ENCODE results near the gene JAM3.
"Not testable (repeated sequence)": the region's sequence is repeated elsewhere in the genome, so short reads cannot be mapped to it uniquely, and the experiment has no call there.

The JAM3 gene

GRCh38 chr11:134062265-134063123, 6.4 kb upstream of the JAM3 start:
- DNase-seq (ENCODE audit: low spot score) = no peak

GRCh38 chr11:134063124-134063495, 5.8 kb upstream of the JAM3 start:
- no peak for DNase-seq (ENCODE audit: low spot score)

- DNase-seq (ENCODE audit: low spot score) = no peak
Measured at GRCh38 chr11:134063991-134064747, 4.7 kb upstream of the JAM3 start.

- DNase-seq (ENCODE audit: low spot score) = no peak
Measured at GRCh38 chr11:134065381-134065780, 3.5 kb upstream of the JAM3 start.

GRCh38 chr11:134066943-134067885, 1.7 kb upstream of the JAM3 start:
- no peak for DNase-seq (ENCODE audit: low spot score)

- DNase-seq (ENCODE audit: low spot score) = peak; percentile 70
Measured at GRCh38 chr11:134069426-134070341, 812 bp downstream of the JAM3 start.

- DNase-seq (ENCODE audit: low spot score) = no peak
Measured at GRCh38 chr11:134070342-134070845, 1.5 kb downstream of the JAM3 start.

- DNase-seq (ENCODE audit: low spot score) = no peak
Measured at GRCh38 chr11:134071306-134071705, 2.4 kb downstream of the JAM3 start.

GRCh38 chr11:134071766-134072402, 3.0 kb downstream of the JAM3 start:
- no peak for DNase-seq (ENCODE audit: low spot score)

- no peak for DNase-seq (ENCODE audit: low spot score)
Measured at GRCh38 chr11:134072844-134073243, 4.0 kb downstream of the JAM3 start.

- DNase-seq (ENCODE audit: low spot score) = no peak
Measured at GRCh38 chr11:134074346-134074745, 5.5 kb downstream of the JAM3 start.

- no peak for DNase-seq (ENCODE audit: low spot score)
Measured at GRCh38 chr11:134074766-134075165, 5.9 kb downstream of the JAM3 start.

- no peak for DNase-seq (ENCODE audit: low spot score)
Measured at GRCh38 chr11:134079317-134079716, 10.4 kb downstream of the JAM3 start.

GRCh38 chr11:134081258-134081657, 12.4 kb downstream of the JAM3 start:
- not testable (repeated sequence) for DNase-seq (ENCODE audit: low spot score)

GRCh38 chr11:134082990-134083389, 14.1 kb downstream of the JAM3 start:
- DNase-seq (ENCODE audit: low spot score) = no peak

- no peak for DNase-seq (ENCODE audit: low spot score)
Measured at GRCh38 chr11:134086376-134086775, 17.5 kb downstream of the JAM3 start.

- DNase-seq (ENCODE audit: low spot score) = not testable (repeated sequence)
Measured at GRCh38 chr11:134092006-134092405, 23.1 kb downstream of the JAM3 start.

GRCh38 chr11:134097166-134097565, 28.3 kb downstream of the JAM3 start:
- no peak for DNase-seq (ENCODE audit: low spot score)

- DNase-seq (ENCODE audit: low spot score) = no peak
Measured at GRCh38 chr11:134098566-134099184, 29.8 kb downstream of the JAM3 start.

GRCh38 chr11:134100171-134100570, 31.3 kb downstream of the JAM3 start:
- DNase-seq (ENCODE audit: low spot score) = no peak
